Measurements from ENCODE around the gene SURF1.
"Not testable (repeated sequence)": the region's sequence is repeated elsewhere in the genome, so short reads cannot be mapped to it uniquely, and the experiment has no call there.

The SURF1 gene

GRCh38 chr9:133317551-133317950 is 38.7 kb downstream of the SURF1 start:
- H3K9me3 Mint-ChIP-seq, H3K4me3 Mint-ChIP-seq: not testable (repeated sequence)

GRCh38 chr9:133315997-133316396 is 40.3 kb downstream of the SURF1 start:
- Mint-ChIP-seq H3K9me3 (no peaks in the 10 kb centered on the region), H3K36me3 (ENCODE audit: low read depth) (no peaks in the 10 kb centered on the region), H3K4me1 (ENCODE audit: low read depth) (no peaks in the 10 kb centered on the region), H3K27me3 (ENCODE audit: low read depth) (no peaks in the 10 kb centered on the region), H3K4me3 (no peak overlapping the region), H3K27ac (no peak overlapping the region)

More at GRCh38 chr9:133317551-133317950, 38.7 kb downstream of the SURF1 start:
- not testable (repeated sequence) for H3K36me3 Mint-ChIP-seq (ENCODE audit: low read depth); H3K4me1 Mint-ChIP-seq (ENCODE audit: low read depth); H3K27ac Mint-ChIP-seq; H3K27me3 Mint-ChIP-seq (ENCODE audit: low read depth)

- no peak overlapping the region for H3K4me3 Mint-ChIP-seq
- no peak overlapping the region for H3K27ac Mint-ChIP-seq
- H3K36me3 Mint-ChIP-seq (ENCODE audit: low read depth) = no peaks in the 10 kb centered on the region
- H3K4me1 Mint-ChIP-seq (ENCODE audit: low read depth) = no peaks in the 10 kb centered on the region
- no peaks in the 10 kb centered on the region for H3K9me3 Mint-ChIP-seq
- H3K27me3 Mint-ChIP-seq (ENCODE audit: low read depth) = peaks cover 8% of the 10 kb centered on the region
Observed at GRCh38 chr9:133309608-133310007, 46.7 kb downstream of the SURF1 start.

GRCh38 chr9:133307301-133307700 is 49.0 kb downstream of the SURF1 start:
- Mint-ChIP-seq H3K9me3 (no peaks in the 10 kb centered on the region), H3K4me3 (no peak overlapping the region), H3K4me1 (ENCODE audit: low read depth) (no peaks in the 10 kb centered on the region), H3K36me3 (ENCODE audit: low read depth) (no peaks in the 10 kb centered on the region), H3K27me3 (ENCODE audit: low read depth) (peaks cover 8% of the 10 kb centered on the region), H3K27ac (no peak overlapping the region)

- no peak overlapping the region for H3K4me3 Mint-ChIP-seq
- H3K27ac Mint-ChIP-seq = no peak overlapping the region
- peaks cover 8% of the 10 kb centered on the region for H3K27me3 Mint-ChIP-seq (ENCODE audit: low read depth)
- no peaks in the 10 kb centered on the region for H3K36me3 Mint-ChIP-seq (ENCODE audit: low read depth)
- no peaks in the 10 kb centered on the region for H3K9me3 Mint-ChIP-seq
- H3K4me1 Mint-ChIP-seq (ENCODE audit: low read depth) = no peaks in the 10 kb centered on the region
Observed at GRCh38 chr9:133306242-133307204, 49.8 kb downstream of the SURF1 start.

GRCh38 chr9:133305731-133306130 is 50.6 kb downstream of the SURF1 start:
- Mint-ChIP-seq H3K36me3 (ENCODE audit: low read depth) (no peaks in the 10 kb centered on the region), H3K27me3 (ENCODE audit: low read depth) (peaks cover 8% of the 10 kb centered on the region), H3K4me3 (no peak overlapping the region), H3K9me3 (no peaks in the 10 kb centered on the region), H3K4me1 (ENCODE audit: low read depth) (no peaks in the 10 kb centered on the region), H3K27ac (no peak overlapping the region)

GRCh38 chr9:133304477-133305377 is 51.6 kb downstream of the SURF1 start:
- H3K9me3 Mint-ChIP-seq = no peaks in the 10 kb centered on the region
- peaks cover 6% of the 10 kb centered on the region for H3K27me3 Mint-ChIP-seq (ENCODE audit: low read depth)
- H3K27ac Mint-ChIP-seq = no peak overlapping the region
- no peaks in the 10 kb centered on the region for H3K4me1 Mint-ChIP-seq (ENCODE audit: low read depth)
- H3K4me3 Mint-ChIP-seq = no peak overlapping the region
- no peaks in the 10 kb centered on the region for H3K36me3 Mint-ChIP-seq (ENCODE audit: low read depth)

- Mint-ChIP-seq H3K27ac (no peak overlapping the region), H3K4me1 (ENCODE audit: low read depth) (no peaks in the 10 kb centered on the region), H3K4me3 (no peak overlapping the region), H3K36me3 (ENCODE audit: low read depth) (no peaks in the 10 kb centered on the region), H3K9me3 (no peaks in the 10 kb centered on the region), H3K27me3 (ENCODE audit: low read depth) (no peaks in the 10 kb centered on the region)
Observed at GRCh38 chr9:133304158-133304470, 52.2 kb downstream of the SURF1 start.

- Mint-ChIP-seq H3K9me3 (no peaks in the 10 kb centered on the region), H3K4me1 (ENCODE audit: low read depth) (no peaks in the 10 kb centered on the region), H3K36me3 (ENCODE audit: low read depth) (no peaks in the 10 kb centered on the region), H3K27ac (no peak overlapping the region), H3K27me3 (ENCODE audit: low read depth) (no peaks in the 10 kb centered on the region), H3K4me3 (no peak overlapping the region)
Observed at GRCh38 chr9:133303266-133304157, 52.8 kb downstream of the SURF1 start.
